Lower leg skin (tissue), 3 donors: ENCODE data around the gene PPIP5K1.

ENCODE experiments used
- POLR2A ChIP-seq, 2 donors: fragments of 450-650 bp; IDR thresholded peaks; one replicate each; pipeline ENCODE4 v1.6.1; 2016 to 2017; ENCODE audit warnings: antibody characterized with exemption in 2 of 2, mild to moderate bottlenecking in 1 of 2, moderate library complexity in 1 of 2
- TF ChIP-seq, protein P1 (sequence below), 3 donors: fragments of 450-650 bp; IDR thresholded peaks; one replicate each; pipeline ENCODE4 v1.5.1; 2016; ENCODE audit warnings: antibody characterized with exemption in 3 of 3, mild to moderate bottlenecking in 3 of 3, moderate library complexity in 2 of 3

DNA sequence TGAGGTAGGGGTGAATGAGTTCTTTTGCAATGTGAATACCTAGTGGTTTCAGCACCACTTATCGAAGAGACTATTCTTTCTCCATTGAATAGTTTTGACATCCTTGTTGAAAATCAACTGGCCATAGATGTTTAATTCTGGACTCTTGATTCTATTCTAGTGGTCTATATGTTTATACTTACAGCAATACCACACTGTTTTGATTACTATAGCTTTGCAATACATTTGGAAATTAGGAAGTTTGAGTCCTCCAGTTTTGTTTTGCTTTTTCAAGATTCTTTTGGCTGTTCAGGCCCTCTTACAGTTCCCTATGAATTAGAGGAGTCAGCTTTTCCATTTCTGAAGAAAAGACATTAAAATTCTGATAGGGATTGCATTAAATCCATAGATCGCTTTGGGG is 42.5 kb downstream of the PPIP5K1 start:
- TF ChIP-seq, protein P1, sequence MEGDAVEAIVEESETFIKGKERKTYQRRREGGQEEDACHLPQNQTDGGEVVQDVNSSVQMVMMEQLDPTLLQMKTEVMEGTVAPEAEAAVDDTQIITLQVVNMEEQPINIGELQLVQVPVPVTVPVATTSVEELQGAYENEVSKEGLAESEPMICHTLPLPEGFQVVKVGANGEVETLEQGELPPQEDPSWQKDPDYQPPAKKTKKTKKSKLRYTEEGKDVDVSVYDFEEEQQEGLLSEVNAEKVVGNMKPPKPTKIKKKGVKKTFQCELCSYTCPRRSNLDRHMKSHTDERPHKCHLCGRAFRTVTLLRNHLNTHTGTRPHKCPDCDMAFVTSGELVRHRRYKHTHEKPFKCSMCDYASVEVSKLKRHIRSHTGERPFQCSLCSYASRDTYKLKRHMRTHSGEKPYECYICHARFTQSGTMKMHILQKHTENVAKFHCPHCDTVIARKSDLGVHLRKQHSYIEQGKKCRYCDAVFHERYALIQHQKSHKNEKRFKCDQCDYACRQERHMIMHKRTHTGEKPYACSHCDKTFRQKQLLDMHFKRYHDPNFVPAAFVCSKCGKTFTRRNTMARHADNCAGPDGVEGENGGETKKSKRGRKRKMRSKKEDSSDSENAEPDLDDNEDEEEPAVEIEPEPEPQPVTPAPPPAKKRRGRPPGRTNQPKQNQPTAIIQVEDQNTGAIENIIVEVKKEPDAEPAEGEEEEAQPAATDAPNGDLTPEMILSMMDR (IDR thresholded peaks at IDR 0.05) = no peak
- no peak for TF ChIP-seq POLR2A (IDR thresholded peaks at IDR 0.05)
